T-helper 17 cell (primary cell): ENCODE results near the gene KDM4B. TPM values are rescaled to one million over a fixed set of nuclear protein-coding genes. Genes with fewer than 3 reads are reported as not detected.
"Not testable (repeated sequence)": the region's sequence is repeated elsewhere in the genome, so short reads cannot be mapped to it uniquely, and the experiment has no call there.

Experiments used
- ATAC-seq: fragments of 150-1000 bp; cut with Tn5 transposase; 2 replicates; pipeline ENCODE4 v1.10.0; 2021; ENCODE audit warnings: mild to moderate bottlenecking, moderate library complexity
- DNase-seq, 3 donors: peaks; one replicate each; pipeline versions ENCODE4 v3.0.0 to v3.0.0-alpha.2; 2020 to 2021
- H3K9me3 ChIP-seq: one replicate; pipeline ENCODE4 v1.7.0; 2013; ENCODE audit warnings: low read length, mild to moderate bottlenecking; ENCODE audit not compliant: control insufficient read depth, poor library complexity, severe bottlenecking
- H3K27ac Mint-ChIP-seq: one replicate; pipeline ENCODE4 v1.8.0; 2022; ENCODE audit warnings: mild to moderate bottlenecking, moderate library complexity, mixed read lengths
- H3K27me3 Mint-ChIP-seq: one replicate; pipeline ENCODE4 v1.8.0; 2022; ENCODE audit warnings: mixed read lengths
- H3K36me3 Mint-ChIP-seq: one replicate; pipeline ENCODE4 v1.8.0; 2022; ENCODE audit warnings: low read depth, mixed read lengths
- H3K4me1 Mint-ChIP-seq: one replicate; pipeline ENCODE4 v1.8.0; 2022; ENCODE audit warnings: mild to moderate bottlenecking, mixed read lengths
- H3K4me3 Mint-ChIP-seq: one replicate; pipeline ENCODE4 v1.8.0; 2022; ENCODE audit warnings: mild to moderate bottlenecking, moderate library complexity, mixed read lengths
- total RNA-seq, 4 donors: library from RNA in 2 of 4; stranded (reverse) in 2 of 4; gene quantifications; one replicate each; pipeline ENCODE4 v1.2.3 and lab custom pipeline; 2022 to 2026

KDM4B gene
- total RNA-seq, 2 donors from 2014 or later = 37.6 to 42.2 TPM

GRCh38 chr19:5194641-5195040, 225.7 kb downstream of the KDM4B start:
- Mint-ChIP-seq H3K36me3 (no peaks in the 10 kb centered on the region), H3K4me3 (no peak overlapping the region)

GRCh38 chr19:5195587-5195986, 226.7 kb downstream of the KDM4B start:
- not testable (repeated sequence) for H3K27me3 Mint-ChIP-seq, H3K4me1 Mint-ChIP-seq, H3K36me3 Mint-ChIP-seq, H3K27ac Mint-ChIP-seq, H3K9me3 ChIP-seq, H3K4me3 Mint-ChIP-seq, DNase-seq, ATAC-seq

More at GRCh38 chr19:5194641-5195040, 225.7 kb downstream of the KDM4B start:
- peaks cover 2% of the 10 kb centered on the region for H3K4me1 Mint-ChIP-seq
- no peaks in the 10 kb centered on the region for H3K27me3 Mint-ChIP-seq
- DNase-seq = no peak
- no peak for ATAC-seq
- no peak overlapping the region for H3K27ac Mint-ChIP-seq
- no peaks in the 10 kb centered on the region for H3K9me3 ChIP-seq

GRCh38 chr19:5196832-5197231, 227.9 kb downstream of the KDM4B start:
- Mint-ChIP-seq H3K27ac (no peak overlapping the region), H3K36me3 (no peaks in the 10 kb centered on the region), H3K4me1 (no peaks in the 10 kb centered on the region), H3K4me3 (no peak overlapping the region), H3K27me3 (no peaks in the 10 kb centered on the region)
- DNase-seq (no peak), ATAC-seq (no peak)
- H3K9me3 ChIP-seq = no peaks in the 10 kb centered on the region

- H3K27ac Mint-ChIP-seq = no peak overlapping the region
- H3K4me1 Mint-ChIP-seq = no peaks in the 10 kb centered on the region
- no peaks in the 10 kb centered on the region for H3K36me3 Mint-ChIP-seq
- H3K4me3 Mint-ChIP-seq = no peak overlapping the region
- no peaks in the 10 kb centered on the region for H3K27me3 Mint-ChIP-seq
- DNase-seq (no peak), ATAC-seq (no peak)
- no peaks in the 10 kb centered on the region for H3K9me3 ChIP-seq
Measured at GRCh38 chr19:5200844-5201243, 231.9 kb downstream of the KDM4B start.

GRCh38 chr19:5202553-5202952, 233.6 kb downstream of the KDM4B start:
- Mint-ChIP-seq H3K27ac (no peak overlapping the region), H3K36me3 (no peaks in the 10 kb centered on the region), H3K27me3 (no peaks in the 10 kb centered on the region), H3K4me3 (no peak overlapping the region), H3K4me1 (no peaks in the 10 kb centered on the region)
- H3K9me3 ChIP-seq = no peaks in the 10 kb centered on the region
- ATAC-seq (no peak), DNase-seq (no peak)

Other genes starting within 250 kb of the KDM4B start
- 10 to 100 TPM; 84.1 to 91.8 TPM for gene DPP9, start 245.3 kb upstream of the KDM4B start, total RNA-seq
- 10 to 100 TPM in 1 of 2 donors, 1 to 10 TPM in 1; 9.9 to 13.4 TPM for gene FEM1A, start 177.4 kb upstream of the KDM4B start, total RNA-seq
- 10 to 100 TPM; 23.4 to 29.1 TPM for gene TICAM1, start 137.4 kb upstream of the KDM4B start, total RNA-seq
- 10 to 100 TPM; 19.7 to 21.7 TPM for gene PLIN3, start 101.4 kb upstream of the KDM4B start, total RNA-seq
- 1 to 10 TPM; 4.0 to 4.8 TPM for gene ARRDC5, start 66.2 kb upstream of the KDM4B start, total RNA-seq
- gene UHRF1, start 59.6 kb upstream of the KDM4B start, total RNA-seq = under 1 TPM; 0.12 to 0.34 TPM